Keratinocyte (primary cell): ENCODE results near the gene FBXO8. TPM values are rescaled to one million over a fixed set of nuclear protein-coding genes. Genes with fewer than 3 reads are reported as not detected.

Experiments
- DNase-seq: peaks from one replicate; pipeline ENCODE4 v3.0.0-alpha.2; 2011; ENCODE audit warnings: low read depth, missing footprints, low spot score
- FAIRE-seq: peaks from 2 replicates; lab custom pipeline; 2011; peaks lifted over from hg19 to GRCh38; lab: Jason Lieb, UNC
- H2AFZ ChIP-seq: 2 replicates; pipeline ENCODE4 v1.6.0; 2012; ENCODE audit warnings: low read length, control low read depth, inconsistent platforms; ENCODE audit not compliant: control insufficient read depth
- H3K27ac ChIP-seq: 2 replicates; pipeline ENCODE4 v1.5.1; 2011; ENCODE audit warnings: low read length; ENCODE audit not compliant: control insufficient read depth, insufficient read depth
- H3K27me3 ChIP-seq: 3 replicates; pipeline ENCODE4 v1.6.0; 2011; ENCODE audit warnings: low read length; ENCODE audit not compliant: control insufficient read depth, insufficient read depth; ENCODE audit errors: extremely low read depth
- H3K36me3 ChIP-seq, 2 experiments: 2 replicates in 1 of 2; 3 replicates in 1 of 2; pipeline ENCODE4 v1.5.1; 2011; ENCODE audit warnings: low read length in 2 of 2, mild to moderate bottlenecking in 1 of 2; ENCODE audit not compliant: control insufficient read depth in 2 of 2, insufficient read depth in 2 of 2; ENCODE audit errors: extremely low read depth in 1 of 2
- H3K4me1 ChIP-seq: 3 replicates; pipeline ENCODE4 v1.5.1; 2011; ENCODE audit warnings: low read length; ENCODE audit not compliant: control insufficient read depth, insufficient read depth; ENCODE audit errors: extremely low read depth
- H3K4me2 ChIP-seq: 3 replicates; pipeline ENCODE4 v1.6.0; 2011; ENCODE audit warnings: low read depth, low read length; ENCODE audit not compliant: control insufficient read depth, insufficient read depth; ENCODE audit errors: extremely low read depth
- H3K4me3 ChIP-seq, 3 experiments: fragments of 200-600 bp in 1 of 3; sonication (generic) in 1 of 3; 2 replicates in 2 of 3; 3 replicates in 1 of 3; pipeline ENCODE4 v1.5.1; 2011 to 2016; ENCODE audit warnings: low read length in 3 of 3, mild to moderate bottlenecking in 3 of 3, control low read depth in 2 of 3, inconsistent platforms in 1 of 3, low read depth in 1 of 3, mixed read lengths in 1 of 3, mixed run types in 1 of 3, moderate library complexity in 1 of 3; ENCODE audit not compliant: control insufficient read depth in 2 of 3, insufficient read depth in 2 of 3; ENCODE audit errors: extremely low read depth in 1 of 3
- H3K79me2 ChIP-seq: 2 replicates; pipeline ENCODE4 v1.6.0; 2012; ENCODE audit warnings: low read length; ENCODE audit not compliant: control insufficient read depth, insufficient read depth
- H3K9ac ChIP-seq: 3 replicates; pipeline ENCODE4 v1.6.0; 2011; ENCODE audit warnings: low read length; ENCODE audit not compliant: control insufficient read depth, insufficient read depth; ENCODE audit errors: extremely low read depth
- H3K9me1 ChIP-seq: 3 replicates; pipeline ENCODE4 v1.6.0; 2011; ENCODE audit warnings: low read length; ENCODE audit not compliant: control insufficient read depth, insufficient read depth; ENCODE audit errors: extremely low read depth
- H3K9me3 ChIP-seq: 2 replicates; pipeline ENCODE4 v1.5.1; 2012; ENCODE audit warnings: low read depth, low read length; ENCODE audit not compliant: control insufficient read depth
- H4K20me1 ChIP-seq: 3 replicates; pipeline ENCODE4 v1.6.0; 2011; ENCODE audit warnings: low read length; ENCODE audit not compliant: control insufficient read depth, insufficient read depth; ENCODE audit errors: extremely low read depth
- EZH2 ChIP-seq: IDR thresholded peaks from one replicate; pipeline ENCODE4 v1.6.1; 2012; ENCODE audit warnings: inconsistent platforms, mild to moderate bottlenecking, low read length, moderate library complexity
- dilution Hi-C: fragments of 300-500 bp; cut with MboI; formaldehyde crosslinking; loops from one replicate; pipeline ENCODE4 v1.7.0; 2020; ENCODE audit warnings: low sequenced_read_pairs; ENCODE audit not compliant: extremely low pct_ligation_motif_present
- polyA plus RNA-seq, 5 experiments: library from polyadenylated mRNA; depleted of rRNA in 3 of 5; stranded (reverse) in 3 of 5; stranded (forward) in 1 of 5; unstranded in 1 of 5; fragments of >200 nt; gene quantifications; 1 replicate in 1 of 5; 2 replicates in 3 of 5; 3 replicates in 1 of 5; pipeline versions ENCODE4 v1.2.1 to v1.2.3, GENCODE V29; 2011 to 2012; ENCODE audit warnings: missing spikeins in 2 of 5, low read depth in 1 of 5, low replicate concordance in 1 of 5
- TF ChIP-seq, protein P1 (sequence below), 3 experiments: IDR thresholded peaks in 1 of 3; conservative IDR thresholded peaks in 1 of 3; optimal IDR thresholded peaks in 1 of 3; 2 replicates in 2 of 3; 3 replicates in 1 of 3; pipeline versions ENCODE3 to v1.5.1; 2011; ENCODE audit warnings: low read length in 3 of 3, mild to moderate bottlenecking in 3 of 3, moderate library complexity in 2 of 3, control low read depth in 1 of 3, inconsistent platforms in 1 of 3; ENCODE audit not compliant: insufficient read depth in 2 of 3; ENCODE audit errors: extremely low read depth in 1 of 3

Gene FBXO8
- polyA plus RNA-seq, 1 donor (not counting 4 experiments of a cell fraction or from before 2014, with no cell fraction given) = 21.0 TPM

DNA sequence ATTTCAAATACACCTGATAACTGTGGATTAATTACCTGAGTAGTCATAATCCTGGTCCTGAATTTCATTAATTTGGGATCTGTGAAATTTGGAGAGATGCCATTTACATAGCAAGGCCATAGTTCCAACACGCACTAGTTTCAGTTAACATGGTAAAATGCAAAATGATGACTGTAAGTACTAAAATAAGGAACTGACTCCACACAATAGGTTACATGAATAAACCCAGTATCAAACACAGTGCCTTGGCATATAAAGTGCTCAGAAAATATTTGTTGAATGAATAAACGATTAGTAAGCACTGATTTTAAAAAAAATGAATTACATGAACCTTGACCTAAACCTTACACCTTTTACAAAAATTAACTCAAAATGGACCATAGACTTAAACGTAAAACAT is 9.0 kb downstream of the FBXO8 start:
- TF ChIP-seq, protein P1, sequence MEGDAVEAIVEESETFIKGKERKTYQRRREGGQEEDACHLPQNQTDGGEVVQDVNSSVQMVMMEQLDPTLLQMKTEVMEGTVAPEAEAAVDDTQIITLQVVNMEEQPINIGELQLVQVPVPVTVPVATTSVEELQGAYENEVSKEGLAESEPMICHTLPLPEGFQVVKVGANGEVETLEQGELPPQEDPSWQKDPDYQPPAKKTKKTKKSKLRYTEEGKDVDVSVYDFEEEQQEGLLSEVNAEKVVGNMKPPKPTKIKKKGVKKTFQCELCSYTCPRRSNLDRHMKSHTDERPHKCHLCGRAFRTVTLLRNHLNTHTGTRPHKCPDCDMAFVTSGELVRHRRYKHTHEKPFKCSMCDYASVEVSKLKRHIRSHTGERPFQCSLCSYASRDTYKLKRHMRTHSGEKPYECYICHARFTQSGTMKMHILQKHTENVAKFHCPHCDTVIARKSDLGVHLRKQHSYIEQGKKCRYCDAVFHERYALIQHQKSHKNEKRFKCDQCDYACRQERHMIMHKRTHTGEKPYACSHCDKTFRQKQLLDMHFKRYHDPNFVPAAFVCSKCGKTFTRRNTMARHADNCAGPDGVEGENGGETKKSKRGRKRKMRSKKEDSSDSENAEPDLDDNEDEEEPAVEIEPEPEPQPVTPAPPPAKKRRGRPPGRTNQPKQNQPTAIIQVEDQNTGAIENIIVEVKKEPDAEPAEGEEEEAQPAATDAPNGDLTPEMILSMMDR (optimal IDR thresholded peaks at IDR 0.05 in 1 of 3, IDR thresholded peaks at IDR 0.05 in 1 of 3, conservative IDR thresholded peaks at IDR 0.05 in 1 of 3; ENCODE audit: extremely low read depth in 1 of 3, insufficient read depth in 2 of 3, low read length in 3 of 3) = no peak
- TF ChIP-seq EZH2 = no peak
- Histone ChIP-seq H3K36me3 (no peaks in the 10 kb centered on the region), H3K9me1 (no peaks in the 10 kb centered on the region), H2AFZ (no peak overlapping the region), H3K27ac (no peak overlapping the region), H3K9ac (no peak overlapping the region), H3K4me3 (no peak overlapping the region), H3K4me1 (no peaks in the 10 kb centered on the region), H4K20me1 (no peaks in the 10 kb centered on the region), H3K79me2 (peaks cover 9% of the 10 kb centered on the region), H3K4me2 (no peak overlapping the region), H3K9me3 (no peaks in the 10 kb centered on the region), H3K27me3 (no peaks in the 10 kb centered on the region)
- FAIRE-seq (no peak), DNase-seq (no peak)
- dilution Hi-C loops = no loop called here

DNA sequence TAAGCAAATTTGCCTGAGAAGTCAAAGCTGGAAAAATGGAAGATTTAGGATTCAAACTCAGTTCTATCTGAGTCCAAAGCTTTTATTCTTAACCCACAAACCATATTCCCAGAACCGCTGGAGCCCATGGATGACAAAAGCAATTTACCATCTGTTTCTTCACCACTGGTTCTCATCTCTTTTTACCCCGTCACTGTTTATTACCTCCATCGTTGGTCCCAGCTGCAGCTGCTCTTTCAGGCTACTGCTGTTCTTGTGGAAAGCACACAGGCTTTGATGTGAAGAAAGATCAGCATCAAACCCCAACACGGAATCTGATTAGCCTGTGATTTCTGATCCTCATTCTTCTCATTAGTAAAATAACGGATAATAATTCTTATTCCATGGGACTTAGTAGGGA is 9.5 kb downstream of the FBXO8 start:
- FAIRE-seq (no peak), DNase-seq (no peak)
- TF ChIP-seq, protein P1 (optimal IDR thresholded peaks at IDR 0.05 in 1 of 3, IDR thresholded peaks at IDR 0.05 in 1 of 3, conservative IDR thresholded peaks at IDR 0.05 in 1 of 3; ENCODE audit: extremely low read depth in 1 of 3, insufficient read depth in 2 of 3, low read length in 3 of 3) = no peak
- no peak for TF ChIP-seq EZH2

More for the DNA sequence above, 9.5 kb downstream of the FBXO8 start:
- Histone ChIP-seq H3K27ac (no peak overlapping the region), H3K9ac (no peak overlapping the region), H3K4me1 (no peaks in the 10 kb centered on the region), H3K79me2 (peaks cover 5% of the 10 kb centered on the region), H3K9me3 (no peaks in the 10 kb centered on the region), H3K27me3 (no peaks in the 10 kb centered on the region), H3K4me2 (no peak overlapping the region), H3K4me3 (no peak overlapping the region), H3K36me3 (no peaks in the 10 kb centered on the region), H2AFZ (no peak overlapping the region), H3K9me1 (no peaks in the 10 kb centered on the region), H4K20me1 (no peaks in the 10 kb centered on the region)
- dilution Hi-C loops = no loop called here
